ENCODE measurements around the gene KLHDC7B. TPM values are rescaled to one million over a fixed set of nuclear protein-coding genes. Genes with fewer than 3 reads are reported as not detected.

KLHDC7B gene
- total RNA-seq, 4 donors from 2014 or later: 0.17 TPM; not detected in 3

- H3K27ac ChIP-seq (replicated peaks in 1 of 4): no peak overlapping the region
- 91% methylated on average over 8 of the region's 8 CpGs for WGBS
- no peaks in the 10 kb centered on the region for H3K9me3 ChIP-seq
- intact Hi-C loops (cut with DNase I): no loop called here
- no peaks in the 10 kb centered on the region for H3K27me3 ChIP-seq
- H3K4me3 ChIP-seq: no peak overlapping the region
- TF ChIP-seq EP300 (IDR thresholded peaks at IDR 0.05) (no peak), POLR2AphosphoS5 (IDR thresholded peaks at IDR 0.05) (no peak), POLR2A (IDR thresholded peaks at IDR 0.05; ENCODE audit: low read depth) (no peak), CTCF (IDR thresholded peaks at IDR 0.05) (no peak)
- DNase-seq (ENCODE audit: extremely low spot score): no peak
- H3K36me3 ChIP-seq: peaks cover 0 to 8% (median 6%) of the 10 kb centered on the region in 4 donors
- peaks cover 19 to 24% (median 21%) of the 10 kb centered on the region in 4 donors for H3K4me1 ChIP-seq
Measured at GRCh38 chr22:50585781-50586180, 40.1 kb downstream of the KLHDC7B start.

GRCh38 chr22:50586416-50586815 is 40.7 kb downstream of the KLHDC7B start:
- no peaks in the 10 kb centered on the region for H3K9me3 ChIP-seq
- H3K4me1 ChIP-seq: peaks cover 12 to 17% (median 15%) of the 10 kb centered on the region in 4 donors
- 80% methylated on average over 5 of the region's 5 CpGs for WGBS
- peaks cover 0 to 1% (median under 1%) of the 10 kb centered on the region in 4 donors for H3K36me3 ChIP-seq
- H3K27me3 ChIP-seq: no peaks in the 10 kb centered on the region
- no peak for TF ChIP-seq EP300 (IDR thresholded peaks at IDR 0.05)
- TF ChIP-seq POLR2A (IDR thresholded peaks at IDR 0.05; ENCODE audit: low read depth): no peak
- no peak for TF ChIP-seq CTCF (IDR thresholded peaks at IDR 0.05)
- TF ChIP-seq POLR2AphosphoS5 (IDR thresholded peaks at IDR 0.05): no peak
- DNase-seq (ENCODE audit: extremely low spot score): no peak
- intact Hi-C loops (cut with DNase I): no loop called here
- H3K27ac ChIP-seq (replicated peaks in 1 of 4): no peak overlapping the region
- no peak overlapping the region for H3K4me3 ChIP-seq

GRCh38 chr22:50587407-50587806 is 41.7 kb downstream of the KLHDC7B start:
- intact Hi-C loops (cut with DNase I): no loop called here
- no peak overlapping the region for H3K27ac ChIP-seq (replicated peaks in 1 of 4)
- H3K36me3 ChIP-seq: no peaks in the 10 kb centered on the region
- H3K4me1 ChIP-seq: peaks cover 7 to 9% (median 8%) of the 10 kb centered on the region in 4 donors
- no peak overlapping the region for H3K4me3 ChIP-seq
- no peaks in the 10 kb centered on the region for H3K27me3 ChIP-seq
- no peak for TF ChIP-seq POLR2A (IDR thresholded peaks at IDR 0.05; ENCODE audit: low read depth)
- TF ChIP-seq EP300 (IDR thresholded peaks at IDR 0.05): no peak
- no peak for TF ChIP-seq POLR2AphosphoS5 (IDR thresholded peaks at IDR 0.05)
- no peak for TF ChIP-seq CTCF (IDR thresholded peaks at IDR 0.05)
- 100% methylated on average over 1 of the region's 5 CpGs for WGBS
- H3K9me3 ChIP-seq: no peaks in the 10 kb centered on the region
- DNase-seq (ENCODE audit: extremely low spot score): no peak

- H3K36me3 ChIP-seq: peaks cover 0 to 3% (median 0%) of the 10 kb centered on the region in 4 donors
- H3K27ac ChIP-seq (replicated peaks in 1 of 4): no peak overlapping the region
- H3K9me3 ChIP-seq: no peaks in the 10 kb centered on the region
- TF ChIP-seq POLR2A (IDR thresholded peaks at IDR 0.05; ENCODE audit: low read depth) (no peak), CTCF (IDR thresholded peaks at IDR 0.05) (no peak), EP300 (IDR thresholded peaks at IDR 0.05) (no peak), POLR2AphosphoS5 (IDR thresholded peaks at IDR 0.05) (no peak)
- H3K4me1 ChIP-seq: peaks cover 3 to 7% (median 6%) of the 10 kb centered on the region in 4 donors
- 82% methylated on average over 3 of the region's 3 CpGs for WGBS
- no peak for DNase-seq (ENCODE audit: extremely low spot score)
- intact Hi-C loops (cut with DNase I): no loop called here
- peaks cover 0 to 33% (median 5%) of the 10 kb centered on the region in 4 donors for H3K27me3 ChIP-seq
- H3K4me3 ChIP-seq: no peak overlapping the region
Measured at GRCh38 chr22:50595189-50595588, 49.5 kb downstream of the KLHDC7B start.

- intact Hi-C loops (cut with DNase I): no loop called here
- DNase-seq (ENCODE audit: extremely low spot score): no peak
- no peaks in the 10 kb centered on the region for H3K9me3 ChIP-seq
- H3K4me3 ChIP-seq: no peak overlapping the region
- H3K27ac ChIP-seq (replicated peaks in 1 of 4): no peak overlapping the region
- 88% methylated on average over 5 of the region's 5 CpGs for WGBS
- peaks cover 9 to 22% (median 16%) of the 10 kb centered on the region in 4 donors for H3K4me1 ChIP-seq
- H3K27me3 ChIP-seq: peaks cover 0 to 50% (median 5%) of the 10 kb centered on the region in 4 donors
- no peak for TF ChIP-seq CTCF (IDR thresholded peaks at IDR 0.05)
- no peak for TF ChIP-seq POLR2A (IDR thresholded peaks at IDR 0.05; ENCODE audit: low read depth)
- no peak for TF ChIP-seq EP300 (IDR thresholded peaks at IDR 0.05)
- no peak for TF ChIP-seq POLR2AphosphoS5 (IDR thresholded peaks at IDR 0.05)
- peaks cover 0 to 3% (median 0%) of the 10 kb centered on the region in 4 donors for H3K36me3 ChIP-seq
Measured at GRCh38 chr22:50597097-50597496, 51.4 kb downstream of the KLHDC7B start.
